ENCODE results near the gene PLCL1.

Gene PLCL1

GRCh38 chr2:197777823-197778407 is 26.5 kb upstream of the PLCL1 start:
- TF ChIP-seq CTCF (IDR thresholded peaks at IDR 0.05; ENCODE audit: insufficient read depth, low read length) (peak; percentile 38), SPI1 (IDR thresholded peaks at IDR 0.05; ENCODE audit: borderline replicate concordance, low read depth) (no peak), GABPA (IDR thresholded peaks at IDR 0.05; ENCODE audit: low read depth) (no peak)
- no peak overlapping the region for H3K4me3 ChIP-seq (replicated peaks; ENCODE audit: insufficient read depth, low read length)
- DNase-seq (ENCODE audit: low read depth in 1 of 2, low spot score in 1 of 2) = peak in 1 of 2 experiments; percentile 24
- H3K27ac ChIP-seq (replicated peaks) = no peak overlapping the region
- no peaks in the 10 kb centered on the region for H3K27me3 ChIP-seq (ENCODE audit: insufficient read depth, poor library complexity, severe bottlenecking)

- TF ChIP-seq POLR2AphosphoS5 (IDR thresholded peaks at IDR 0.05; ENCODE audit: low read depth) (no peak), REST (IDR thresholded peaks at IDR 0.05; ENCODE audit: insufficient replicate concordance, low read depth) (no peak), CTCF (IDR thresholded peaks at IDR 0.05; ENCODE audit: insufficient read depth, low read length) (no peak), SPI1 (IDR thresholded peaks at IDR 0.05; ENCODE audit: borderline replicate concordance, low read depth) (no peak), GABPA (IDR thresholded peaks at IDR 0.05; ENCODE audit: low read depth) (no peak)
- DNase-seq (ENCODE audit: low read depth in 1 of 2, low spot score in 1 of 2) = no peak
- no peak overlapping the region for H3K27ac ChIP-seq (replicated peaks)
- H3K27me3 ChIP-seq (ENCODE audit: insufficient read depth, poor library complexity, severe bottlenecking) = no peaks in the 10 kb centered on the region
- H3K4me3 ChIP-seq (replicated peaks; ENCODE audit: insufficient read depth, low read length) = no peak overlapping the region
Observed at GRCh38 chr2:197779261-197779660, 25.1 kb upstream of the PLCL1 start.

GRCh38 chr2:197782126-197782525 is 22.3 kb upstream of the PLCL1 start:
- no peak for DNase-seq (ENCODE audit: low read depth in 1 of 2, low spot score in 1 of 2)
- Histone ChIP-seq H3K27ac (replicated peaks) (no peak overlapping the region), H3K4me3 (replicated peaks; ENCODE audit: insufficient read depth, low read length) (no peak overlapping the region), H3K27me3 (ENCODE audit: insufficient read depth, poor library complexity, severe bottlenecking) (peaks cover 10% of the 10 kb centered on the region)
- TF ChIP-seq REST (IDR thresholded peaks at IDR 0.05; ENCODE audit: insufficient replicate concordance, low read depth) (no peak), POLR2AphosphoS5 (IDR thresholded peaks at IDR 0.05; ENCODE audit: low read depth) (no peak), SPI1 (IDR thresholded peaks at IDR 0.05; ENCODE audit: borderline replicate concordance, low read depth) (no peak), GABPA (IDR thresholded peaks at IDR 0.05; ENCODE audit: low read depth) (no peak), CTCF (IDR thresholded peaks at IDR 0.05; ENCODE audit: insufficient read depth, low read length) (no peak)

Measured in HL-60 (cell line).